OCI-LY1 (cell line): Measurements from ENCODE around the gene GTF3C2.

ENCODE experiments used
- H2AFZ ChIP-seq: fragments of 200-600 bp; sonication (generic), shearing (Covaris generic); 2 replicates; pipeline ENCODE4 v1.6.0; 2014; ENCODE audit warnings: antibody characterized with exemption, mild to moderate bottlenecking, low read length
- H3F3A ChIP-seq: fragments of 200-600 bp; sonication (generic), shearing (Covaris generic); 2 replicates; pipeline ENCODE4 v1.6.0; 2014; ENCODE audit warnings: mild to moderate bottlenecking, antibody characterized with exemption, low read length, moderate library complexity; ENCODE audit not compliant: insufficient read depth
- H3K27ac ChIP-seq: fragments of 200-600 bp; sonication (generic); 2 replicates; pipeline ENCODE4 v1.5.1; 2014; ENCODE audit warnings: low read length, mixed run types, mild to moderate bottlenecking, low read depth; ENCODE audit not compliant: poor library complexity, severe bottlenecking
- H3K27me3 ChIP-seq: fragments of 200-600 bp; sonication (generic); 2 replicates; pipeline ENCODE4 v1.6.0; 2014; ENCODE audit warnings: antibody characterized with exemption, mild to moderate bottlenecking, low read length, moderate library complexity; ENCODE audit not compliant: insufficient read depth
- H3K36me3 ChIP-seq: fragments of 200-600 bp; sonication (generic); 2 replicates; pipeline ENCODE4 v1.6.1; 2014; ENCODE audit warnings: mild to moderate bottlenecking, antibody characterized with exemption, low read length, moderate library complexity, mixed read lengths; ENCODE audit not compliant: insufficient read depth
- H3K4me1 ChIP-seq: fragments of 200-600 bp; sonication (generic); 2 replicates; pipeline ENCODE4 v1.5.1; 2014; ENCODE audit warnings: mild to moderate bottlenecking, low read length, moderate library complexity; ENCODE audit not compliant: insufficient read depth, severe bottlenecking
- H3K4me2 ChIP-seq: fragments of 200-600 bp; sonication (generic), shearing (Covaris generic); 2 replicates; pipeline ENCODE4 v1.6.1; 2014; ENCODE audit warnings: low read length
- H3K4me3 ChIP-seq: fragments of 200-600 bp; sonication (generic); 2 replicates; pipeline ENCODE4 v1.5.1; 2014; ENCODE audit warnings: low read length, low read depth, mild to moderate bottlenecking, mixed read lengths; ENCODE audit not compliant: poor library complexity, severe bottlenecking
- H3K79me2 ChIP-seq: fragments of 200-600 bp; shearing (Covaris generic); 2 replicates; pipeline ENCODE4 v1.6.1; 2016; ENCODE audit warnings: mixed run types, low read length, mixed read lengths; ENCODE audit not compliant: insufficient read depth
- H3K9ac ChIP-seq: fragments of 200-600 bp; sonication (generic), shearing (Covaris generic); 2 replicates; pipeline ENCODE4 v1.6.1; 2014; ENCODE audit warnings: mild to moderate bottlenecking, low read length, mixed read lengths
- H3K9me2 ChIP-seq: fragments of 200-600 bp; sonication (generic), shearing (Covaris generic); 2 replicates; pipeline ENCODE4 v1.6.1; 2014; ENCODE audit warnings: low read depth, mild to moderate bottlenecking, low read length, mixed read lengths
- H3K9me3 ChIP-seq: fragments of 200-600 bp; shearing (Covaris generic); 2 replicates; pipeline ENCODE4 v1.6.1; 2014; ENCODE audit warnings: low read length, mixed read lengths
- H4K20me1 ChIP-seq: fragments of 200-600 bp; sonication (generic), shearing (Covaris generic); 2 replicates; pipeline ENCODE4 v1.6.0; 2016; ENCODE audit warnings: mild to moderate bottlenecking, low read length; ENCODE audit not compliant: insufficient read depth
- EZH2 ChIP-seq: fragments of 200-600 bp; sonication (generic), shearing (Covaris generic); IDR thresholded peaks from 2 replicates; pipeline ENCODE4 v1.8.0; 2017; ENCODE audit warnings: borderline replicate concordance, mixed run types, mild to moderate bottlenecking, antibody characterized with exemption, low read length, moderate library complexity, mixed read lengths
- TF ChIP-seq, protein P1 (sequence below): fragments of 200-600 bp; sonication (generic), shearing (Covaris generic); IDR thresholded peaks from 2 replicates; pipeline ENCODE4 v1.5.1; 2017; ENCODE audit warnings: mild to moderate bottlenecking, antibody characterized with exemption, low read length, moderate library complexity, mixed read lengths

The GTF3C2 gene, protein sequence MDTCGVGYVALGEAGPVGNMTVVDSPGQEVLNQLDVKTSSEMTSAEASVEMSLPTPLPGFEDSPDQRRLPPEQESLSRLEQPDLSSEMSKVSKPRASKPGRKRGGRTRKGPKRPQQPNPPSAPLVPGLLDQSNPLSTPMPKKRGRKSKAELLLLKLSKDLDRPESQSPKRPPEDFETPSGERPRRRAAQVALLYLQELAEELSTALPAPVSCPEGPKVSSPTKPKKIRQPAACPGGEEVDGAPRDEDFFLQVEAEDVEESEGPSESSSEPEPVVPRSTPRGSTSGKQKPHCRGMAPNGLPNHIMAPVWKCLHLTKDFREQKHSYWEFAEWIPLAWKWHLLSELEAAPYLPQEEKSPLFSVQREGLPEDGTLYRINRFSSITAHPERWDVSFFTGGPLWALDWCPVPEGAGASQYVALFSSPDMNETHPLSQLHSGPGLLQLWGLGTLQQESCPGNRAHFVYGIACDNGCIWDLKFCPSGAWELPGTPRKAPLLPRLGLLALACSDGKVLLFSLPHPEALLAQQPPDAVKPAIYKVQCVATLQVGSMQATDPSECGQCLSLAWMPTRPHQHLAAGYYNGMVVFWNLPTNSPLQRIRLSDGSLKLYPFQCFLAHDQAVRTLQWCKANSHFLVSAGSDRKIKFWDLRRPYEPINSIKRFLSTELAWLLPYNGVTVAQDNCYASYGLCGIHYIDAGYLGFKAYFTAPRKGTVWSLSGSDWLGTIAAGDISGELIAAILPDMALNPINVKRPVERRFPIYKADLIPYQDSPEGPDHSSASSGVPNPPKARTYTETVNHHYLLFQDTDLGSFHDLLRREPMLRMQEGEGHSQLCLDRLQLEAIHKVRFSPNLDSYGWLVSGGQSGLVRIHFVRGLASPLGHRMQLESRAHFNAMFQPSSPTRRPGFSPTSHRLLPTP

DNA sequence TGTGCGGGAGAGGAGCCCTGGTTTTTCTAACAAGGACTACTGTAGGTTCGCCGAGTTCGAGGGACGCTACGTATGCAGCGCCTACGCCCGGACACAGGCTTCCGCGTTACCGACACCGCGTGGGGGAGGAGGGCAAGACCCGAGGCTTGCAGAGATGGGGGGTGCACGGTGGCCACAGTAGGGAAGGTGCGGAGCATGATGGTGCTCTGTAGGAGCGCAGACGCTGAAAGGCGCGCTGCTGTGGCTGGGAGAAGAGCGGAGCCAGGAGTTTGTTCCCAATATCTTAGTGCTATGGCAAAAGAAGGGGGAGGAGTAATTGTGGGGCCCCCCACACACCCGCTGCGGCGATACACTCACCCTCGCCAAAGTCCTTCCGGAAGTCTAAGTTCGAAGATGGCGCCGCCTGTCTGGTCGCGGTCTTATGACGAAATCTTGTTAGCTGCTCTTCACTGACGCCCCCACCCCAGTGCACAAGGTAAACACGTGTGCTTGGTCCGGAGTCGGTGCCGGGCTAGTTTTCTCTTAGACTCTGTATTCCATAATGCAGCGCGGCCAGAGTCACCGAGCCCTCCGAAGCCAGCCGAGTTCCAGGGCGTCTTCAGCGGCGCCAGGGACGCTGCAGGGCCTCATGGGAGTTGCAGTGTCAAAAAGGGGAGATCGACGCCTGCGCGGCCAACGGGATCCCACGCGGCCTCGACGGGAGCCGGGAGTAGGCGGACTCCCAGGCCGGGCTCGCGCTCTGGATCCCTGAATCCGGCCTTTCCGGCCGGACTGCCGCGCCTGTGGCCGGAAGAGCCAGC, at the start of gene GTF3C2:
Gene GTF3C2 (minus strand): TSS at position 383 of the 800 bp plus-strand sequence. CDS start 13,210 bp downstream, outside the sequence.
- Histone ChIP-seq H3K9me2 (no peaks in the 10 kb centered on the region), H3K36me3 (peaks cover 7% of the 10 kb centered on the region; the same call in 1 of the 2 replicates), H3K4me2 (peak within 1 kb of the TSS; percentile 76), H3K27ac (peak within 1 kb of the TSS; percentile 75), H2AFZ (no peak within 1 kb of the TSS), H3F3A (no peaks in the 10 kb centered on the region), H4K20me1 (no peaks in the 10 kb centered on the region), H3K4me3 (peak within 1 kb of the TSS; percentile 81), H3K4me1 (peaks cover 45% of the 10 kb centered on the region), H3K79me2 (peaks cover 56% of the 10 kb centered on the region), H3K9me3 (no peaks in the 10 kb centered on the region), H3K9ac (peak within 1 kb of the TSS; percentile 89), H3K27me3 (no peaks in the 10 kb centered on the region)
- TF ChIP-seq, protein P1, sequence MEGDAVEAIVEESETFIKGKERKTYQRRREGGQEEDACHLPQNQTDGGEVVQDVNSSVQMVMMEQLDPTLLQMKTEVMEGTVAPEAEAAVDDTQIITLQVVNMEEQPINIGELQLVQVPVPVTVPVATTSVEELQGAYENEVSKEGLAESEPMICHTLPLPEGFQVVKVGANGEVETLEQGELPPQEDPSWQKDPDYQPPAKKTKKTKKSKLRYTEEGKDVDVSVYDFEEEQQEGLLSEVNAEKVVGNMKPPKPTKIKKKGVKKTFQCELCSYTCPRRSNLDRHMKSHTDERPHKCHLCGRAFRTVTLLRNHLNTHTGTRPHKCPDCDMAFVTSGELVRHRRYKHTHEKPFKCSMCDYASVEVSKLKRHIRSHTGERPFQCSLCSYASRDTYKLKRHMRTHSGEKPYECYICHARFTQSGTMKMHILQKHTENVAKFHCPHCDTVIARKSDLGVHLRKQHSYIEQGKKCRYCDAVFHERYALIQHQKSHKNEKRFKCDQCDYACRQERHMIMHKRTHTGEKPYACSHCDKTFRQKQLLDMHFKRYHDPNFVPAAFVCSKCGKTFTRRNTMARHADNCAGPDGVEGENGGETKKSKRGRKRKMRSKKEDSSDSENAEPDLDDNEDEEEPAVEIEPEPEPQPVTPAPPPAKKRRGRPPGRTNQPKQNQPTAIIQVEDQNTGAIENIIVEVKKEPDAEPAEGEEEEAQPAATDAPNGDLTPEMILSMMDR: no peak
- no peak for TF ChIP-seq EZH2

DNA sequence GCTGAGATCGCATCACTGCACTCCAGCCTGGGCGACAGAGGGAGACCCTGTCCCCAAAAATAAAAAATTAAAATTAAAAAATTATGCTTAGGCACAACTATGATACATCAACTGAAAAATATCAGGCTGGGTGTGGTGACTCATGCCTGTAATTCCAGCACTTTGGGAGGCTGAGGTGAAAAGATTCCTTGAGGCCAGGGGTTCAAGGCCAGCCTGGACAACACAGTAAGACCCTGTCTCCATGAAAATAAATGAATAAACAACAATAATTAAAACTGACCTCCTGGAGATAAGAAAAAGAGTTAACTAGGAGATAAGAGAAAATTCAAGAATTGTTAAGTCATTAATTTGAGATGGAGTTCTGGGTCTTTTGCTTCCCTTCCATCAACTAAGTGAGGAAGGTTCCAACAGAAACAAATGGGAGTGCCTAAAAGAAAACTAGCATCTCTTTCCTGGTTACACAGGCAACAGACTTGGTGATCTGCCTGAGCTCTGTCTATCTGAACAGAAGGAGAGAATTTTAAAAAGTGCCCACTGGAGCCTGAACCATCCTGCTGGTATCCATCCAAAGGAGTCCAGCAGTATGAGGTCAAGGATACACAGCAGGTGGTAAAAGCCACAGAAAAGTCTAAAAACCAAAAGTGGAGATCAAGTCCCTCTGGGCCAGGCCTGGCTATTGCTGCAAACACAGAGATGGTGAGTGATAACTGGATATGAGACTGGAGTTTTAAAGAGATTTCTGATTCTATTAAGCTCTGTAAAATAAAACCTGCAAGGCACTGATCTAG, 44.0 kb upstream of the GTF3C2 start:
- Histone ChIP-seq H4K20me1 (no peaks in the 10 kb centered on the region), H3K9ac (no peak overlapping the region), H3K4me1 (no peaks in the 10 kb centered on the region), H3K27ac (no peak overlapping the region), H3F3A (no peaks in the 10 kb centered on the region), H3K36me3 (peaks cover 69% of the 10 kb centered on the region), H2AFZ (no peak overlapping the region), H3K27me3 (no peaks in the 10 kb centered on the region), H3K9me2 (no peaks in the 10 kb centered on the region), H3K9me3 (no peaks in the 10 kb centered on the region), H3K4me3 (no peak overlapping the region), H3K4me2 (no peak overlapping the region), H3K79me2 (peaks cover 97% of the 10 kb centered on the region)
- TF ChIP-seq, protein P1: no peak
- no peak for TF ChIP-seq EZH2

DNA sequence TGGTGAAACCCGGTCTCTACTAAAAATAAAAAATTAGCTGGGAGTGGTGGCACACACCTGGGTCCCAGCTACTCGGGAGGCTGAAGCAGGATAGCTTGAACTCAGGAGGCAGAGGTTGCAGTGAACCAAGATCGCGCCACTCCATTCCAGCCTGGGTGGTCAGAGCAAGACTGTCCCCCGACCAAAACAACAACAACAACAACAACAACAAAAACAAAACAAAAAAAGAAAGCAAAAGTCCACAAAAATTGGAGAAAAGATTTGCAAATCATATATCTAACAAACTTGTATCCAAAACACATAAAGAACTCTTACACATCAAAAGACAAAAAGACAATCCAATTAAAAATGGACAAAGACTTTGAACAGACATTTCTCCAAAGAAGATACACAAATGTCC, 42.4 kb upstream of the GTF3C2 start:
- H3K4me1 ChIP-seq: no peaks in the 10 kb centered on the region
- H3K9me3 ChIP-seq: no peaks in the 10 kb centered on the region
- peaks cover 57% of the 10 kb centered on the region for H3K36me3 ChIP-seq
- no peak overlapping the region for H3K4me2 ChIP-seq
- no peak for TF ChIP-seq EZH2
- TF ChIP-seq, protein P1: no peak
- no peak overlapping the region for H3K4me3 ChIP-seq
- H3F3A ChIP-seq: no peaks in the 10 kb centered on the region
- H4K20me1 ChIP-seq: no peaks in the 10 kb centered on the region
- H3K9me2 ChIP-seq: no peaks in the 10 kb centered on the region
- H3K9ac ChIP-seq: no peak overlapping the region
- H3K27ac ChIP-seq: no peak overlapping the region
- H3K27me3 ChIP-seq: no peaks in the 10 kb centered on the region
- H3K79me2 ChIP-seq: peaks cover 97% of the 10 kb centered on the region
- no peak overlapping the region for H2AFZ ChIP-seq
